Right cardiac atrium (tissue), 5 donors: ENCODE data around the gene SHANK1. TPM values are rescaled to one million over a fixed set of nuclear protein-coding genes. Genes with fewer than 3 reads are reported as not detected.
"Not testable (repeated sequence)": the region's sequence is repeated elsewhere in the genome, so short reads cannot be mapped to it uniquely, and the experiment has no call there.

ENCODE experiments used
- ATAC-seq, 2 donors: fragments of 200-7000 bp; cut with Tn5 transposase; one replicate each; pipeline versions ENCODE4 v1.8.0 to v1.9.1; 2020; ENCODE audit warnings: moderate library complexity in 2 of 2, mild to moderate bottlenecking in 1 of 2
- DNase-seq, 3 donors: peaks; one replicate each; pipeline ENCODE4 v3.0.0-alpha.2; 2020
- H3K27ac ChIP-seq: one replicate; pipeline ENCODE4 v1.5.1; 2013; ENCODE audit warnings: mild to moderate bottlenecking, low read length, control low read depth, moderate library complexity
- H3K27me3 ChIP-seq: one replicate; pipeline ENCODE4 v1.6.1; 2013; ENCODE audit not compliant: control insufficient read depth, insufficient read depth
- H3K4me1 ChIP-seq: one replicate; pipeline ENCODE4 v1.6.1; 2013; ENCODE audit warnings: low read length; ENCODE audit not compliant: control insufficient read depth, insufficient read depth
- H3K4me3 ChIP-seq: one replicate; pipeline ENCODE4 v1.5.1; 2013; ENCODE audit warnings: low read length, control low read depth
- H3K9me3 ChIP-seq: one replicate; pipeline ENCODE4 v1.6.1; 2013; ENCODE audit warnings: low read length; ENCODE audit not compliant: control insufficient read depth
- WGBS: extraction: QIAGEN DNeasy Blood & Tissue Kit; methylation state at CpG from one replicate; pipeline ENCODE4 v1.1.7; 2013; 5-methylcytosine and 5-hydroxymethylcytosine counted together
- intact Hi-C, 4 donors: fragments of 100-400 bp; cut with DNase I; formaldehyde crosslinking; loops; one replicate each; pipeline versions ENCODE4 v1.11.0 to v1.14.0; 2022 to 2023
- polyA plus RNA-seq: library from polyadenylated mRNA; stranded (reverse); fragments of 200-250 nt; gene quantifications from one replicate; pipeline ENCODE4 v1.2.3, GENCODE V29; 2013
- total RNA-seq, 4 donors: library from RNA; stranded (reverse); fragmentation: NEBNext Ultra II Directional; extraction: Animal tissue kit (Norgen Biotek cat#: 25700); gene quantifications; one replicate each; pipeline ENCODE4 v1.2.1, GENCODE V29; 2021
- donor health status: healthy with polysubstance abuse.
- donor health status: DM: no; HTN: yes; CAD: no.
- donor health status: DM: no; HTN: no; CAD: no.
- donor health status: DM: no; HTN: yes; CAD: no; lungs with severe emphysema.
- donor health status: DM: yes; HTN: yes; CAD: no.

Gene SHANK1
- total and polyA plus RNA-seq, 5 donors: 0.09 to 1.9 (median 0.56) TPM

DNA sequence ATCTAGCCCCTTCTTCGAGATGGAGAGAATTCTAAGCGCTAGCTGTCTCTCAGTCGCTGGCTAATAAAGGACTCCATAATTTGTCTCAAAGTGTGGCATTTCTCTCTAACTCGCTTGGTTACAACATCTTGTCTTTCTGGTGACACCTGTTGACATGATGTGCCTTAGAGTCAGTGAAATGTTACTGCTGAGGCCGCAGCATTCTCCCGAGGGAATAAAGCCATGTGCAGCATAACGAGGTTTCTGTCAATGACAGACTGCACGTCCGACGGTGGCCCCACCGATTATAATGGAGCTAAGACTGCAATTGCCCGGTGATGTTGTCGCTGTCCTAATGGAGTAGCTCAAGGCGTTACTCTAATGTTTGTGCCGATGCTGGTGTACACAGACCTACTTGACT, 30.4 kb upstream of the SHANK1 start:
- H3K4me3 ChIP-seq: no peak overlapping the region
- H3K4me1 ChIP-seq: no peaks in the 10 kb centered on the region
- H3K27me3 ChIP-seq: no peaks in the 10 kb centered on the region
- DNase-seq (no peak), ATAC-seq (no peak)
- H3K27ac ChIP-seq: no peak overlapping the region
- H3K9me3 ChIP-seq: no peaks in the 10 kb centered on the region
- 40% methylated on average over 15 of the region's 15 CpGs for WGBS
- intact Hi-C loops: no loop called here

DNA sequence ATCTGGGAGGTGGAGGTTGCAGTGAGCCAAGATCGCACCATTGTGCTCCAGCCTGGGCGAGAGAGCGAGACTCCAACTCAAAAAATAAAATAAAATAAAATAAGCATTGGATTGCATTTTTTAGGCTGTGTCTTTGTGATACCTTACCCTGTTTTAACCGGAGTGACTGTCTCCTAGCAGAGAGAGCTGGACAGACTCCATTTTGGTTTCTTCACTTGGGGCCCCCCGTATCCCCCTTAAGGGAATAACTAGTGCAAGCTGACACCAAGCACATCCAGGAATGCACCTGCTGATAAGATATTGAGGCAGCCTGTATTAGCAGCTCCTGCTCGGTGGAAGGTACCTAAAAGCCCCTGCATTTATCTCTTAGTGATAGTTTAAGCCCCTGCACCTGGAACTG, 29.9 kb upstream of the SHANK1 start:
- ATAC-seq: no peak
- H3K4me3 ChIP-seq: no peak overlapping the region
- no peak for DNase-seq
- H3K27ac ChIP-seq: no peak overlapping the region
- 53% methylated on average over 6 of the region's 6 CpGs for WGBS
- intact Hi-C loops: no loop called here
- no peaks in the 10 kb centered on the region for H3K27me3 ChIP-seq
- no peaks in the 10 kb centered on the region for H3K4me1 ChIP-seq
- no peaks in the 10 kb centered on the region for H3K9me3 ChIP-seq

DNA sequence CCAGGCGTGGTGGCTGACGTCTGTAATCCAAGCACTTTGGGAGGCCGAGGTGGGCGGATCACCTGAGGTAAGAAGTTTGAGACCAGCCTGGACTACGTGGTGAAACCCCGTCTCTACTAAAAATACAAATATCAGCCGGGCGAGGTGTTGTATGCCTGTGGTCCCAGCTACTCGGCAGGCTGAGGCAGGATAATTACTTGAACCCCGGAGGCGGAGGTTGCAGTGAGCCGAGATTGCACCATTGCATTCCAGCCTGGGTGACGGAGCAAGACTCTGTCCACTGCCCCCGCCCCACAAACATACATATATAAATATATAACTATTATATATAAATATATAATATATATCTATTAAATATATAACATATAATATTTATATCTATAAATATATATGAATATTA, 27.5 kb upstream of the SHANK1 start:
- H3K27ac ChIP-seq, DNase-seq, ATAC-seq, H3K9me3 ChIP-seq, H3K4me1 ChIP-seq, H3K27me3 ChIP-seq, intact Hi-C loops, H3K4me3 ChIP-seq: not testable (repeated sequence)
- 90% methylated on average over 14 of the region's 14 CpGs for WGBS

DNA sequence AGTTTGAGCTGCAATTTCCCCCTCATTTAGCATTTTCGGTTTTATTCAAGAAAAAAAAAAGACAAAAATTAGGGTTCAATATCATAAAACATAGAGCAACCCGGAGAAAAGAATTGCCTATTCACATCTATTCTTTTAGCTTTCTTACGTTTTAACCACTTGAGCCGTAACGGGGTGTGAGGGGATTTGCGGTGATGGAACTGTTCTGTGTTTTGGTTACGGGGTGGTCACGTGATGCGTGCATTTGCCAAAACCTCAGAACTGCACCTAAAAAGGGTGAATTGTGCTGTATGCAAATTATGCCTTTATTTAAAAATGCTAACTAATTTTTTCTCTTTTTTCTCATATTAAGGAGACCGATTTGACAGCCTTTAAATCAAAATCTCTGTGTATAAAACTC, 25.6 kb upstream of the SHANK1 start:
- H3K4me3 ChIP-seq: no peak overlapping the region
- no peaks in the 10 kb centered on the region for H3K4me1 ChIP-seq
- H3K27me3 ChIP-seq: no peaks in the 10 kb centered on the region
- DNase-seq (no peak), ATAC-seq (no peak)
- no peaks in the 10 kb centered on the region for H3K9me3 ChIP-seq
- intact Hi-C loops: no loop called here
- H3K27ac ChIP-seq: no peak overlapping the region
- 82% methylated on average over 10 of the region's 10 CpGs for WGBS

DNA sequence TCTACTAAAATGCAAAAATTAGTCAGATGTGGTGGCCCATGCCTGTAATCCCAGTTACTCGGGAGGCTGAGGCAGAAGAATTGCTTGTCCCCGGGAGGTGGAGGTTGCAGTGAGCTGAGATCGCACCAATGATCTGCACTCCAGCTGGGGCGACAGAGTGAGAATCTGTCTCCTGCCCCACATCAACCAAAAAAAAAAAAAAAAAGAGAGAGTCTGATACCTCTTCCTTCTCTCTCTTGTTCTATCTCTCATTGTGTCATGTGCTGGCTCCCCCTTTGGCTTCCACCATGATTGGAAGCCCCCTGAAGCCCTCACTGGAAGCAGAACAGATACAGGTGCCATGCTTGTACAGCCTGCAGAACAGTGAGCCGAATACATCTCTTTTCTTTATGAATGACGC, 23.9 kb upstream of the SHANK1 start:
- intact Hi-C loops: no loop called here
- Histone ChIP-seq H3K4me3 (no peak overlapping the region), H3K27me3 (no peaks in the 10 kb centered on the region), H3K9me3 (no peaks in the 10 kb centered on the region), H3K27ac (no peak overlapping the region), H3K4me1 (no peaks in the 10 kb centered on the region)
- no peak for DNase-seq
- ATAC-seq: no peak
- 85% methylated on average over 6 of the region's 6 CpGs for WGBS

DNA sequence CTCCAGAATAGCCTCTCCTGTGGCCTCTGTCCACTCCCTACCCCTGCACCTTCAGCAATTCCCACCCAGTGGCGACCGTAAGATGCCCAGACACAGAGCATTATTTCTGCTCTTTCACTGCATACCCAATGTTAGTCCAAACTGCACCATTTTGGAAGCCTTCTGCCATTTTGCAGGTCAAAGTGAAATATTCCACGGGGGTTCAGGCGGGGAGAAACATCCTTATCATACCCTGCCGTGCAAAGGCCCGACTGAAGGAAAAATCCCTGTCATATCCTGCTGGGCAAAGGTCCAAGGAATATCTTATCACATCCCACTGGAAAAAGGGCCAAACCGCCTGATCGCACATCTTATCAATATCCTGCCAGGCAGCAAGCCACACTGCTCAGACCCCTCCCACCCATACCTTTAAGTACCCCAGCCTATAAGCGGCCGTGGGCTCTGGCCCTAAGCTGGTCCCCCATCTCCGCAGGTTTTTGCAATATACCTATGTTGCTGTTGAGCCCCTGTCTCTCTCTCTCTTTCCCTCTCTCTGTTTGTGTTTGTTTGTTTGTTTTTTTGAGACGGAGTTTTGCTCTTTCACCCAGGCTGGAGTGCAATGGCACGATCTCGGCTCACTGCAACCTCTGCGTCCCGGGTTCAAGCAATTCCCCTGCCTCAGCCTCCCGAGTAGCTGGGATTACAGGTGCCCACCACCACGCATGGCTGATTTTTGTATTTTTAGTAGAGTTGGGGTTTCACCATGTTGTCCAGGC, 21.8 kb upstream of the SHANK1 start:
- ATAC-seq (peak in 1 of 2 donors; percentile 80), DNase-seq (no peak)
- Histone ChIP-seq H3K9me3 (no peaks in the 10 kb centered on the region), H3K4me1 (no peaks in the 10 kb centered on the region), H3K27ac (no peak overlapping the region), H3K27me3 (no peaks in the 10 kb centered on the region), H3K4me3 (no peak overlapping the region)
- intact Hi-C loops: no loop called here
- WGBS: 47% methylated on average over 18 of the region's 18 CpGs

DNA sequence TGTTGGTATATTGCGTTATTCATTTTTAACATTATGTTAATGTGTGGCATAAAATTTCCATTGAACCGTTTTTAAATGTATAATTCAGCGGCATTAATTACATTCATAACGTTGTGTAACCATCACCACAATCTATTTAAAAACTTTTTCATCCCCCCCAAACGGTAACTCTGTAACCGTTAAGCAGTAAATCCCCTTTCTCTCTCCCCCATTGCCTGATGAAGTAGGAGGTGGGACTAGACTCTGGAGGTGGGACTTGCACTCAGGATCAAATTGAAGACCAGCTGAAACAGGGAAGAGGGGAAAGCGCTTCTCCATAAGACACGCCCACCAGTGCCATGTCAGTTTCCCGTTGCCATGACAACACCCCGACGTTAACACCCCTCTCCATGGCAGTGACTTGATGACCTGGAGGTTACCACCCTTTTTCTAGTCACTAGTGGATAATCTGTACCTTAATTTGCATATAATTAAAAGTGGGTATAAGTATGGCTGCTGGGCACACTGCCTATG, 20.4 kb upstream of the SHANK1 start:
- H3K9me3 ChIP-seq: no peaks in the 10 kb centered on the region
- DNase-seq: no peak
- intact Hi-C loops: no loop called here
- no peaks in the 10 kb centered on the region for H3K27me3 ChIP-seq
- no peaks in the 10 kb centered on the region for H3K4me1 ChIP-seq
- 63% methylated on average over 11 of the region's 11 CpGs for WGBS
- no peak overlapping the region for H3K4me3 ChIP-seq
- ATAC-seq: no peak
- H3K27ac ChIP-seq: no peak overlapping the region

DNA sequence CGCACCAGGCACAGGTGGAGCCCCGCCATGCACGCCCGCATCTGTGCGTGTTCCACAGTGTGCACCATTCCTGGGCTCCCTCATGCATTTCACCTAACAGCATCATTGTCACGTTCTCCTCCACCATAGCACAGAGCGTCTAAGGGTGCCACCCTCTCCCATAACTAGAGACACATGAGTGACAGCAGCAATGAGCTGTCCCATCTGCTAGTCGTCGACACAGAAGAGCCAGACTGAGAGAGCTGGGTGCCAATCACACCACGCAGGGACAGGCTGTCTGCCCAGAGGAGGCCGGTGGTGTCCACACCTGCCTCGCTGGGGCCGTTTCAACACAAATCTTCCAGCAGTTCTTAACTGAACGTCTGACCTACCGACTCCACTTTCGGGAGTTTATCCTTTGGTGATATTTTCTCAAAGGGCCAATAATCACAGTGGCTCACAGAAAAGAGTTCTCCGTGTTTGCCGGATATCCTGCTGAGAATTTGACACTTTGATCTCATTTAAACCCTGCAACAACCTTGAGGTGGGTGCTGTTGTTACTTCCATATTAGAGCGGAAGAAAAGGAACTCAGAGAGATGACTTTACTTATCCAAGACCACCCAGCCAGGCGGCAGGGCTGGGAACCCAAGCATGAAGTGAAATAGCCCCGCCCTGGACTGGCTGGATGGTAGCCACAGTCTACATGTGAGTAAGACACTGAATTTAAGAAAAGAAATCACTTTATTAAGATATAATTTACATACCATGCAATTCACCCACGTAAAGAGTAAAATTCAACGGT, 19.7 kb upstream of the SHANK1 start:
- no peak for ATAC-seq
- Histone ChIP-seq H3K9me3 (no peaks in the 10 kb centered on the region), H3K4me3 (no peak overlapping the region), H3K4me1 (no peaks in the 10 kb centered on the region), H3K27me3 (no peaks in the 10 kb centered on the region), H3K27ac (no peak overlapping the region)
- intact Hi-C loops: no loop called here
- no peak for DNase-seq
- WGBS: 79% methylated on average over 23 of the region's 23 CpGs

DNA sequence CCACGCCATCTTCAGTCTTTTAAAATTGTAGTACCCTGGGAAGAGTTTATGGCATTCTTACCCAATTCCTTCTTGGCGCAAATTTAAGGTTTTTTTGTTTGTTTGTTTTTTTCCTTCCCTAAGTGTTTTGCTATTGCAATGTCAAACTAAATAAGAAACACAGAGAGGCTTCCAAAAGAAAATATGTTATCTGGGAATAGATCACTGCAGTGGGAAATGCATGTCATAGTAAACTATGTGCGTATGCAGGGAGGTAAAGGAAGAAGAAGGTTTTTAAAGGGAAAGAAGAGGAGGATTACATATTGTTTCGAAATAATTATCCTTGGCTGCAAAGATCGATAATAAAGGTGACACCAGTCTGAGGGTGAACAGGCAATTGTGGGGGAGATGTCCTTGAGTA, 16.7 kb upstream of the SHANK1 start:
- Histone ChIP-seq H3K4me1 (no peaks in the 10 kb centered on the region), H3K9me3 (no peaks in the 10 kb centered on the region), H3K27ac (no peak overlapping the region), H3K4me3 (no peak overlapping the region), H3K27me3 (no peaks in the 10 kb centered on the region)
- DNase-seq (no peak), ATAC-seq (no peak)
- intact Hi-C loops: no loop called here
- WGBS: 54% methylated on average over 5 of the region's 5 CpGs

DNA sequence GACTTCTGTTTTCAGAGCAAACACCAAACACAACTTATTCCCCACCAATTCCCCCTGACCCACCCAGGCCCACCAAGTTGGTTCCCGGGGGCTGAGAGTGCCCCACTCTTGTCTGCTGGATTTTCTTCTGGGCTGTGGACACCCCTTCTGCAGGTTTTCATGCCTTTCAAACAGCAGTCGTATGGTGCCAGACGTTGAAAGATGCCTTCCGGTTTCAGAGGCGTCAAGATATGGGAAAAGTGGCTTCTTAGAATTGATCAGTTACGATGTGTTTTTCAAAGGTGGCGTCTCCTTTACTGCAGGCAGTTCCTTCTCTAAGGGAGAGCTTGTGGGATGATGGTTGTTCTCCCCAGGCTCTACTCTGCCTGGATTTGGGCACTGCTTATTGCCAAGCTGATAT, 16.3 kb upstream of the SHANK1 start:
- no peak overlapping the region for H3K27ac ChIP-seq
- H3K4me1 ChIP-seq: no peaks in the 10 kb centered on the region
- H3K9me3 ChIP-seq: no peaks in the 10 kb centered on the region
- intact Hi-C loops: no loop called here
- no peak overlapping the region for H3K4me3 ChIP-seq
- DNase-seq (peak in 1 of 3 donors; percentile 4), ATAC-seq (no peak)
- 43% methylated on average over 7 of the region's 7 CpGs for WGBS
- no peaks in the 10 kb centered on the region for H3K27me3 ChIP-seq

DNA sequence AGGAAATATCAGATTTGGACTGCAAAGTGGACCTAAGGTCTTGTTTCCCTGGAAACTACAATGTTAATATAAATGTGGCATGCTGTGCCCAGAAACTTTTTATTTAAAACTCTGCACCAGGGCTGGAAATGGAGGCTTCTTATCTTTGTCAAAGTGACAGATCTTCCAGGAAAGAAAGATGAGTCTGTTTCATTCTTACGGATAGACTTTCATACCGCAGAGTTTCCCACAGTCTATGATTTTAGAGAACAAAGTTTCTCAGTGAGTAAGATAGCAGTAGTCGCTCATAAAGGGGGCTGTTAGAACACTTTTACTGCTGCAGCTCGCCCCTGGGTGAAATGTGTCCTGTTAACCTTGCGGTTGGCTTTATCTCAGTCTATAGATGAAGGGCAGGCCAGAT, 10.3 kb upstream of the SHANK1 start:
- intact Hi-C loops: no loop called here
- Histone ChIP-seq H3K27me3 (no peaks in the 10 kb centered on the region), H3K4me1 (no peaks in the 10 kb centered on the region), H3K27ac (no peak overlapping the region), H3K4me3 (no peak overlapping the region), H3K9me3 (no peaks in the 10 kb centered on the region)
- ATAC-seq: no peak
- WGBS: 57% methylated on average over 5 of the region's 5 CpGs
- no peak for DNase-seq
